KMS-11 (cell line): ENCODE measurements around the gene NOC4L.

Experiments
- H2AFZ ChIP-seq: fragments of 200-600 bp; sonication (generic); 2 replicates; pipeline ENCODE4 v1.6.1; 2016; ENCODE audit warnings: antibody characterized with exemption, mixed run types, low read depth
- H3K27ac ChIP-seq: fragments of 200-600 bp; sonication (generic); 2 replicates; pipeline ENCODE4 v1.6.1; 2016; ENCODE audit warnings: mild to moderate bottlenecking, mixed run types
- H3K27me3 ChIP-seq: fragments of 200-600 bp; sonication (generic); 2 replicates; pipeline ENCODE4 v1.6.1; 2017; ENCODE audit warnings: mild to moderate bottlenecking, low read depth, mixed run types, moderate library complexity; ENCODE audit not compliant: insufficient read depth
- H3K36me3 ChIP-seq: fragments of 200-600 bp; sonication (generic); 2 replicates; pipeline ENCODE4 v1.6.1; 2017; ENCODE audit warnings: mild to moderate bottlenecking, mixed run types; ENCODE audit not compliant: insufficient read depth
- H3K4me1 ChIP-seq: fragments of 200-600 bp; sonication (generic); 2 replicates; pipeline ENCODE4 v1.6.1; 2016; ENCODE audit warnings: mild to moderate bottlenecking, low read depth, mixed run types; ENCODE audit not compliant: poor library complexity, severe bottlenecking
- H3K4me2 ChIP-seq: fragments of 200-600 bp; sonication (generic); 2 replicates; pipeline ENCODE4 v1.7.0; 2016; ENCODE audit warnings: mild to moderate bottlenecking, mixed run types
- H3K4me3 ChIP-seq: fragments of 200-600 bp; sonication (generic); IDR thresholded peaks from 2 replicates; pipeline ENCODE4 v1.6.1; 2017; ENCODE audit warnings: low read depth, low read length, mixed read lengths; ENCODE audit not compliant: insufficient read depth
- H3K79me2 ChIP-seq: fragments of 200-600 bp; sonication (generic); 2 replicates; pipeline ENCODE4 v1.6.1; 2016; ENCODE audit warnings: low read depth, mixed run types; ENCODE audit not compliant: insufficient read depth
- H3K9ac ChIP-seq: fragments of 200-600 bp; sonication (generic); 2 replicates; pipeline ENCODE4 v1.6.1; 2016; ENCODE audit warnings: mild to moderate bottlenecking, mixed run types
- H4K20me1 ChIP-seq: fragments of 200-600 bp; sonication (generic); 2 replicates; pipeline ENCODE4 v1.6.1; 2016; ENCODE audit warnings: mild to moderate bottlenecking, mixed run types; ENCODE audit not compliant: insufficient read depth
- TF ChIP-seq, protein P1 (sequence below): fragments of 200-600 bp; sonication (generic); conservative IDR thresholded peaks from 2 replicates; pipeline ENCODE4 v1.6.1; 2017; ENCODE audit warnings: low read depth, mild to moderate bottlenecking, antibody characterized with exemption, low read length, moderate library complexity, mixed read lengths

The NOC4L gene

DNA sequence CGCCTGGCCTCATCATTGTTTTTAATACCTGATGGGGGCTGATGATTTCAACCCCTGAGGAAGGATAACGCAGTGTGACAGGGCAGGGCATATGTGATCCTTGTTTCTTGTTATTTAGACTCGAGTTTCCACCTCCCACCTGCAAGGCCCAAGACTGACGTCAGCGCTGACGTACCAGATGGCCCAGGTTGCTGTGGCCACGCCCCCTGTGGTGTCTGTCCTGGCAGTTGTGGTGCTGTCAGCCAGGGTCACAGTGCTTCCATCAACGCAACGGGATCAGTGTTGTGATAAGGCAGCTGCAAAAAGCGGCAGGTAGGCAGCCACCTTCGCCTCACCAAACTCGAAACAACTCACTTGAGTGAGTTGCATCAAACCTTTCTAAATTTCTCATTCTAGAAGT, 18.5 kb upstream of the NOC4L start:
- Histone ChIP-seq H2AFZ (no peak overlapping the region), H3K27me3 (no peaks in the 10 kb centered on the region), H3K36me3 (no peaks in the 10 kb centered on the region), H3K79me2 (no peaks in the 10 kb centered on the region), H4K20me1 (no peaks in the 10 kb centered on the region), H3K4me1 (no peaks in the 10 kb centered on the region), H3K27ac (no peak overlapping the region), H3K4me2 (no peak overlapping the region), H3K4me3 (no peak overlapping the region), H3K9ac (no peak overlapping the region)
- TF ChIP-seq, protein P1, sequence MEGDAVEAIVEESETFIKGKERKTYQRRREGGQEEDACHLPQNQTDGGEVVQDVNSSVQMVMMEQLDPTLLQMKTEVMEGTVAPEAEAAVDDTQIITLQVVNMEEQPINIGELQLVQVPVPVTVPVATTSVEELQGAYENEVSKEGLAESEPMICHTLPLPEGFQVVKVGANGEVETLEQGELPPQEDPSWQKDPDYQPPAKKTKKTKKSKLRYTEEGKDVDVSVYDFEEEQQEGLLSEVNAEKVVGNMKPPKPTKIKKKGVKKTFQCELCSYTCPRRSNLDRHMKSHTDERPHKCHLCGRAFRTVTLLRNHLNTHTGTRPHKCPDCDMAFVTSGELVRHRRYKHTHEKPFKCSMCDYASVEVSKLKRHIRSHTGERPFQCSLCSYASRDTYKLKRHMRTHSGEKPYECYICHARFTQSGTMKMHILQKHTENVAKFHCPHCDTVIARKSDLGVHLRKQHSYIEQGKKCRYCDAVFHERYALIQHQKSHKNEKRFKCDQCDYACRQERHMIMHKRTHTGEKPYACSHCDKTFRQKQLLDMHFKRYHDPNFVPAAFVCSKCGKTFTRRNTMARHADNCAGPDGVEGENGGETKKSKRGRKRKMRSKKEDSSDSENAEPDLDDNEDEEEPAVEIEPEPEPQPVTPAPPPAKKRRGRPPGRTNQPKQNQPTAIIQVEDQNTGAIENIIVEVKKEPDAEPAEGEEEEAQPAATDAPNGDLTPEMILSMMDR, result no peak

DNA sequence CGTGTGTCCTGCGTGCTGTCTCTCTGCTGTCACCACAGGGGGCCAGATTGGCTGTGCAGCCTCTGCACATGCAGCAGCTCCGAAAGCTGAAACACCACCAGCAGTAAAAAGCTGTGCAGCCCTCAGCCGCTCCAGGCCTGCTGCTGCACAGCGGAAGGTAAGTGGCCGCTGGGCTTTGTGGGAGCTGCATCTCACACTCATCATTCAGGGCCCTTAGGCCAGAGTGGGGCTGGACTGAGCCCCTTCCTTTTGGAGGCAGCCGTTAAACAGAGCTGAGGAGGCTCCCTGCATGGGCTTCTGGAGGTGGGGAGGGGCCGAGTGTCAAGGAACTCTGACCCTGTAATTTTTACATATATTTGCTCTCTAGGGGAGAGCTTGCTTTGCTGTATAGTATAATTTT, 17.2 kb upstream of the NOC4L start:
- H3K27me3 ChIP-seq, result no peaks in the 10 kb centered on the region
- TF ChIP-seq, protein P1, result no peak
- no peaks in the 10 kb centered on the region for H3K79me2 ChIP-seq
- no peaks in the 10 kb centered on the region for H3K4me1 ChIP-seq
- H3K4me2 ChIP-seq, result no peak overlapping the region
- H3K4me3 ChIP-seq, result no peak overlapping the region
- no peak overlapping the region for H2AFZ ChIP-seq
- H3K27ac ChIP-seq, result no peak overlapping the region
- H3K36me3 ChIP-seq, result no peaks in the 10 kb centered on the region
- H4K20me1 ChIP-seq, result no peaks in the 10 kb centered on the region
- no peak overlapping the region for H3K9ac ChIP-seq

DNA sequence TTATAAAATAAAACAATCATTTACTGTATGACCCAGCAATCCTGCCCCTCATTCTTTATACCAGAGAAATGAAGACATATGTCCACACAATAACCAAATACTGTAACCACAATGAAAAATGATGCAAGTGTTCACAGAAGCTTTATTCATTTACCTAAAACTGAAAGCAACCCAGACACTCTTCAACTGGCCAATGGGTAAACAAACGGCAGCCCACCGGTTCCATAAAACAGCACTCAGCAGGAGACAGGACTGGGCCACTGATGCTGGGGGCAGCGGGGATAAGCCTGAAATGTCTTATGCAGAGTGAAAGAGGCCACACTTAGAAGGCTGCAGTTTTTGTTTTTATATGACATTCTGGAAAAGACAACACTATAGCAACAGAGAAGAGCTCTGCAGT, 15.2 kb upstream of the NOC4L start:
- H3K4me1 ChIP-seq, result no peaks in the 10 kb centered on the region
- TF ChIP-seq, protein P1, result no peak
- H3K27me3 ChIP-seq, result no peaks in the 10 kb centered on the region
- no peak overlapping the region for H2AFZ ChIP-seq
- H3K79me2 ChIP-seq, result no peaks in the 10 kb centered on the region
- H3K4me2 ChIP-seq, result no peak overlapping the region
- H3K36me3 ChIP-seq, result no peaks in the 10 kb centered on the region
- no peak overlapping the region for H3K4me3 ChIP-seq
- H3K9ac ChIP-seq, result no peak overlapping the region
- H3K27ac ChIP-seq, result no peak overlapping the region
- H4K20me1 ChIP-seq, result no peaks in the 10 kb centered on the region

DNA sequence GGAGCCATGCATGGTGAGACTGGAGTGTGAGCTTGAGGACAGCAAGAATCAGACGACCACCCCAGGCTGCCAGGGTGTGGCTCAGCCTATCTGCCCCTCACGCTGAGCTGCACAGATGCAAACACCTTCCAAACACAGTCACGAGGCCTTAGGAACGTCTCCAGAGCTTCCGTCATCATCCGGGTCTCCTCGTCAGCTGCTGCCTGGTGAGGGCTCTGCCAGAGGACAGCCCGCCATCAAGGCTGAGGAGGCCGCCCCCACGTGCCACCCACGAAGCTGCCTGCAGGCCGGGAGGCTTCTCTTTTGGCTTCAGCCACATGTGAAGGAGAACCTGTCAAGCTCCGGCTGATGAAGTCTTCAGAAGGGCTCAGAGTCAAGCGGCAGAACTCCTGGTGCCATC, 13.6 kb upstream of the NOC4L start:
- TF ChIP-seq, protein P1, result no peak
- Histone ChIP-seq H3K27me3 (no peaks in the 10 kb centered on the region), H3K79me2 (no peaks in the 10 kb centered on the region), H3K36me3 (no peaks in the 10 kb centered on the region), H3K9ac (no peak overlapping the region), H4K20me1 (no peaks in the 10 kb centered on the region), H3K4me3 (no peak overlapping the region), H3K4me2 (no peak overlapping the region), H3K4me1 (no peaks in the 10 kb centered on the region), H2AFZ (no peak overlapping the region), H3K27ac (no peak overlapping the region)

DNA sequence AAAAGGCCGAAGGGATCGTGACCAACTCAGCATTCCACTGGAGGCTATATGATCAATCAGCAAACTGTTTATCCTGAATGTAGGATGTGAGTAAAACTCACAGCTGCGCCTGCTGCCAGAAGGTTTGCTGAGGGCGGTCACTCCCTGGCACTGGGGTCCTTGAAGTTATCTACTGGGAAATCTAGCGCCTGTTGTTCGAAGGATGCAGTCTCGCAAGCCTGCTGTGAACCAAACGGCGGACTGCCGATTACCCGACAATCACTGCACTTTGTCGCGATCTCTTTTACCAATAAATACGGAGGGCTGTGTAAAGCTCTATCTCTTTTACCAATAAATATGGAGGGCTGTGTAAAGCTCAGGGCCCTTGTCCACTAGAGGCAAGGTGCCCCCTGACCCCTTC, 13.0 kb upstream of the NOC4L start:
- Histone ChIP-seq H3K36me3 (no peaks in the 10 kb centered on the region), H3K4me3 (no peak overlapping the region), H3K27ac (no peak overlapping the region), H3K4me1 (no peaks in the 10 kb centered on the region), H3K4me2 (no peak overlapping the region), H3K9ac (no peak overlapping the region), H3K79me2 (no peaks in the 10 kb centered on the region), H4K20me1 (no peaks in the 10 kb centered on the region), H3K27me3 (no peaks in the 10 kb centered on the region), H2AFZ (no peak overlapping the region)
- TF ChIP-seq, protein P1, result no peak
